GM18502 (cell line): ENCODE results near the gene CDK10.
A peak's percentile ranks its signal among the peaks of the same experiment; 100 is the strongest.

Experiments
- ATAC-seq: cut with Tn5 transposase; IDR thresholded peaks from one replicate; pipeline ENCODE4 v1.9.1; 2021; ENCODE audit warnings: mild to moderate bottlenecking; ENCODE audit not compliant: unreplicated experiment, poor library complexity

The CDK10 gene

GRCh38 chr16:89710709-89711564 lies 24.4 kb downstream of the CDK10 start:
- no peak for ATAC-seq

GRCh38 chr16:89711601-89712273 lies 25.2 kb downstream of the CDK10 start:
- ATAC-seq: peak; percentile 67

- ATAC-seq: peak; percentile 18
These were observed 25.8 kb downstream of the CDK10 start for GRCh38 chr16:89712274-89712781.

- ATAC-seq: no peak
These were observed 30.0 kb downstream of the CDK10 start for GRCh38 chr16:89716493-89716892.

- no peak for ATAC-seq
These were observed 30.6 kb downstream of the CDK10 start for GRCh38 chr16:89716916-89717687.

DNA sequence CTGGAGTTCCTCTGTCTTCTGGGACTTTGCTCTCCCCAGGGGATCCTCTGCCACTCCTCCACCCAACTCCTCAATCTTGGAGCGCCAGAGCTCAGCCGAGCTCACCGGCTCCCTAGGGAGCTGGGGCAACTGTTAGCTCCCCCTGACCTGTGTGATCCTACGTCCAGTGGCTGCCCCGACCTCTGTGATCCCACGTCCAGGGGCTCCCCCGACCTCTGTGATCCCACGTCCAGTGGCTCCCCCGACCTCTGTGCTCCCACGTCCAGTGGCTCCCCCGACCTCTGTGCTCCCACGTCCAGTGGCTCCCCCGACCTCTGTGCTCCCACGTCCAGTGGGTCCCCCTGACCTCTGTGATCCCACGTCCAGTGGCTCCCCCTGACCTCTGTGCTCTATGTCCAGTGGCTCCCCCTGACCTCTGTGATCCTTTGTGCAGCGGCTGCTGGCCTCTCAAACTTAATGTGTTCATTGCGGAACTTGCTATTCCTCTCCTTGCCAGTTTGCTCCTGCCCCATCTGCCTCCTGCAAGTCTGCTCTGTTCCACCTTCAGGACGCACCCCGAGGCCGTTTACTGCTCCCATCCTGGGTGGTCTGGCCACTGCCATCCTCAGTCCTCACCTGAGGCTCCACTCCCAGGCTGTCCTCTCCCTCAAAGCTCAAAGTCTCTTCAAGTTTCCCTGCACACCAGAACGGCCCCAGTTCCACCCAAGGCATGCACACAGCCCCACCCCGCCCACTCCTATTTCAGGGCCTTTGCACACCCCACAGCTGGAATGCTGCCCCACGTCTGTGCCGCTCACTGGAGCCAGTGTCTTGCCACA lies 31.4 kb downstream of the CDK10 start:
- ATAC-seq: no peak

DNA sequence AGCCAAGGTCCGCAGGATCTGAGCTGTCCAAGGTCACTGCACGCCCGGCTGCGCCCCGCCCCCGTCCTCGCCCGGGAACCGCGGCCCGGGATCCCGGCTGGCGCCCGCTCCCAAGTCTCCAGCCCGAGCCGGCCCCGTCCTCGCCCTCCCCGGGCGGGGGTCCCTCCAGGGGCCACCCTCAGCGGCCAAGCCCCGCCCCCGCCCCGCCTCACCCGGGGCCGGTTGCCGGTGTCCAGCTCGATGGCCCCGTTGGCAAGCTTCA lies 34.0 kb downstream of the CDK10 start:
- ATAC-seq: peak; percentile 23

GRCh38 chr16:89720813-89721545 lies 34.5 kb downstream of the CDK10 start, which contains the start of the genes VPS9D1 and ZNF276:
VPS9D1 (minus strand) TSS chr16:89720898; CDS start chr16:89720861, 37 bp downstream.
ZNF276 (plus strand) TSS chr16:89721537; CDS start chr16:89721641, 104 bp downstream.
- ATAC-seq: peak; percentile 53

GRCh38 chr16:89721546-89722391 lies 35.3 kb downstream of the CDK10 start:
- ATAC-seq: peak; percentile 36

DNA sequence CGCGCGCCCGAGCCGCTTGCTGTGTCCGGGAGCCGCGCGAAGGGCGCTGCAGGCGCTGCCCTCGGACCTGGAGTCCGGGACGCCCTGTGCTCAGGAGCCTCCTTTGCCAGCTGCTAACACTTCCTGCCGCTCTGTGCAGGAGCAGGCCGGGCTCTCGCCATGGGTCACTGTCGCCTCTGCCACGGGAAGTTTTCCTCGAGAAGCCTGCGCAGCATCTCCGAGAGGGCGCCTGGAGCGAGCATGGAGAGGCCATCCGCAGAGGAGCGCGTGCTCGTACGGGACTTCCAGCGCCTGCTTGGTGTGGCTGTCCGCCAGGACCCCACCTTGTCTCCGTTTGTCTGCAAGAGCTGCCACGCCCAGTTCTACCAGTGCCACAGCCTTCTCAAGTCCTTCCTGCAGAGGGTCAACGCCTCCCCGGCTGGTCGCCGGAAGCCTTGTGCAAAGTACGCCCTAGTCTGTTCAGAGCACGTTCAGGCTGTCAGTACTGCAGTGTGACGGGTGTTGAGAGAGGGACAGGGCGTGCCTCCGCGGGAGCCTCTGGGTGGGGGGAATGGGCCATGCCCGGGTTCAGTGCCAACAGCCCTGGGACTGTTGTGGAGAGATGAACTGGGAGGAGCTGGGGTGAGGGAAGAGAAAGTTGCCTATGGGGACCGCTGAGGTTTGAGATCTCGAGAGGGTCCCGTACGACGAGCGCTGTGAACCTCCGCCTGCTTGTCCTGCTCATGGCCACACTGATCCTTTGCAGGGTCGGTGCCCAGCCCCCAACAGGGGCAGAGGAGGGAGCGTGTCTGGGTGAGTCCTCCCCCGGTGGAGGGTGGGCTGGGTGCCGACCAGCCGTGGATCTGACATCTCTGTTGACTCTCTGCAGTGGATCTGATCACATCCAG lies 36.1 kb downstream of the CDK10 start:
- peak; percentile 3 for ATAC-seq

DNA sequence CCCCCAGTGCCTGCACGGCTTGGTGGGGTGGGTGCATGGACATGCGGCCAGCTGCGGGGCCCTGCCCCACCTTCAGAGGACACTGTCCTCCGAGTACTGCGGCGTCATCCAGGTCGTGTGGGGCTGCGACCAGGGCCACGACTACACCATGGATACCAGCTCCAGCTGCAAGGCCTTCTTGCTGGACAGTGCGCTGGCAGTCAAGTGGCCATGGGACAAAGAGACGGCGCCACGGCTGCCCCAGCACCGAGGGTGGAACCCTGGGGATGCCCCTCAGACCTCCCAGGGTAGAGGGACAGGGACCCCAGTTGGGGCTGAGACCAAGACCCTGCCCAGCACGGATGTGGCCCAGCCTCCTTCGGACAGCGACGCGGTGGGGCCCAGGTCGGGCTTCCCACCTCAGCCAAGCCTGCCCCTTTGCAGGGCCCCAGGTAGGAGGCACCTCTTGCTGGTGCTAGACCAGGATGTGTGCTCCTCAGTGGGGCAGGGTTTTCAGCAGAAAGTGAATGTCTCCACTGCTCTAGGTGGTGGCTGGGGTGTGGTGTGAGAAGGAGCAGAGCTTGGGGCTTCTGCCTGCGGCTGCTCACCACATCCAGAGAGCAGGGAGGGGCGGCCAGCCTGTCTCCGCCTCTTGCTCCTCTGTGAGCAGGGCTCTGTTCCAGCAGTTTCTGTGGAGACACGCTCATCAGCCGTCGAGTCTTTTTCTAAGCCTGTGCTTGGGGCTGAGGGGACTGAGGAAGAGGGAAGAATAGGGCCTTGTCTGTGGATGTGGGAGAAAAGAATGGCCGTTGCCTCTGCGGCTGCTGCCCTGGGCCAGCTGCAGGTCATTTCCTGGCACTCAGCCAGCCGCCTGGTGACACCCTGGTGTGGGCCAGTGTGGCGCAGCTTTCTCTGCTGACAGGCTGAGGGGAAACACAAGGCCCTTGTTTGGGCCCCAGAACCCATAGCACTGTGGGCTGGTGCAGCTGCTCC lies 37.1 kb downstream of the CDK10 start:
- no peak for ATAC-seq

DNA sequence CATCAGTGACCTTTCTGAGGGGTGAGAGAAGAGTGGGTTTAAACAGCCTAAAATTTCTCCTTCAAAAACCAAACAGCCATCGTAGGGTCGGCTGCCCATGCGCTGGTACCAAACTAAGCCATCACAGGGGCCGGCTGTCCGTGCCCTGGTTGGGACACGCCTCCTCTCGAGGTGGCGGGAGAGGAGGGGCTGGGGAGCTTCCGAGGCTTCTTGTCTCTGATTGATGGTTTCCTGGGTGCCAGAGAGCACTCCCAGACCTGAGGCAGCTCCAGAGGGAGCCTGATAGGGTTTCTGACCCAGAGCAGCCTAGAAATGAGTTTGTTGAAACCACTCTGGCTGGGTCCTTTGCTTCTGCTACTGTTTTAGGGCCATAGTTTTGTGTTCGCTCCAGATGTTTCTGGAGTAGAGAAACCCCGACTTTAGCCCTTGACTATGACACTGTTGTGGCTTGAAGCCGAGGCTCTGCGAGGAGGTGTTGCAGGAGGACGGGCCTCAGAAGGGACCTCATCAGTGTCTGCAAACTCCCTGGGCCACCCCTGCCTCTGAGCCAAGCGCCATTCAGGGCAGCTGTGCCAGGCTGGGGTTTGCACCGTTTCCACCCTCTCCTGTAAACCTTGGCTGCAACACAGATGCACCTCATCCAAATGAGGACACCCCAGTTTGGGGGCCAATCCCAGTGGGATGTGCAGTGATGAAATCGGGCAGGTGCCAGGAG lies 41.1 kb downstream of the CDK10 start:
- no peak for ATAC-seq

GRCh38 chr16:89729293-89729692 lies 42.8 kb downstream of the CDK10 start:
- ATAC-seq: no peak

DNA sequence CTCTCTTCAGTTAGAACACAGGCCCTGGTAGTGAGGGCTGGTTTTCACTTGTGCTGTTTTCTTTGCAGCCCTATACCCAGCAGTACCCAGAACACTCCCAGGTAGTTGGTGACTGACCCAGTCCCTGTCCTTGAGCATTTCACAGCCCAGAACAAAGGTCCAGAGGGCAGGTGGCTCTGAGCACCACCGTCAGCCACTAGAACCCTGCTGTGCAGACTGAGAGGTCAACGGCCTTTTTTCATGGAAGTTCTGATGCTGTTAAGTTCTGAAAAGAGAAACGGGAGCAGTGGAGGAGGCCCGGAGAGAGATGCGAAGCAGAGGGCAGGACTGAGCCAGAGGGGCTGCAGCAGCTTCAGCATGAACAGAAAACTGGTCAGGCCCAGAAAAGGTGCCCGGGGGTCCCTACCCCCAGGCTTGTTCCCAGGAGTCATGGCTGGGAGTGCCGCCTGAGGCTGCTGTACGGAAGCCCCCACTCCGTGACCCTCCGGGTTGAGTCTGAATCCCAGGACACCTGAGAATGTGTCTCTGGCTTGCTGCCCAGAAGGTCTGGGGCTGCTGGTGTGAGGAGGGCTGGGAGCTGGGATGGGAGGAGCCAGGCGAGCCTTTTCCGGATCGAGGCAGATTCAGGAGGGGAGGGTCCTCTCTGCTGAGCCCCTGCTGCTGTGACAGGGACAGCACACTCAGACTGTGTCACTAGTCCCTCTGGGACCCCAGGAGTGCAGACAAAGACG lies 43.5 kb downstream of the CDK10 start:
- no peak for ATAC-seq

- ATAC-seq: no peak
These were observed 44.2 kb downstream of the CDK10 start for GRCh38 chr16:89730610-89731234.
